ENCODE data around the gene HSD17B11.
A peak's percentile ranks its signal among the peaks of the same experiment; 100 is the strongest.

Gene HSD17B11, protein sequence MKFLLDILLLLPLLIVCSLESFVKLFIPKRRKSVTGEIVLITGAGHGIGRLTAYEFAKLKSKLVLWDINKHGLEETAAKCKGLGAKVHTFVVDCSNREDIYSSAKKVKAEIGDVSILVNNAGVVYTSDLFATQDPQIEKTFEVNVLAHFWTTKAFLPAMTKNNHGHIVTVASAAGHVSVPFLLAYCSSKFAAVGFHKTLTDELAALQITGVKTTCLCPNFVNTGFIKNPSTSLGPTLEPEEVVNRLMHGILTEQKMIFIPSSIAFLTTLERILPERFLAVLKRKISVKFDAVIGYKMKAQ

GRCh38 chr4:87390891-87391575 lies at the start of gene HSD17B11:
Gene HSD17B11 (minus strand): TSS chr4:87391188. CDS start chr4:87391070, 118 bp downstream.
- peak within 1 kb of the TSS; percentile 63 for H3K4me3 ChIP-seq (ENCODE audit: control insufficient read depth, low read depth, low read length)
- peak; percentile 96 for DNase-seq (ENCODE audit: low read depth)
- TF ChIP-seq CTCF (conservative IDR thresholded peaks at IDR 0.05; ENCODE audit: control insufficient read depth, insufficient read depth, low read depth, low read length): peak; percentile 23

DNA sequence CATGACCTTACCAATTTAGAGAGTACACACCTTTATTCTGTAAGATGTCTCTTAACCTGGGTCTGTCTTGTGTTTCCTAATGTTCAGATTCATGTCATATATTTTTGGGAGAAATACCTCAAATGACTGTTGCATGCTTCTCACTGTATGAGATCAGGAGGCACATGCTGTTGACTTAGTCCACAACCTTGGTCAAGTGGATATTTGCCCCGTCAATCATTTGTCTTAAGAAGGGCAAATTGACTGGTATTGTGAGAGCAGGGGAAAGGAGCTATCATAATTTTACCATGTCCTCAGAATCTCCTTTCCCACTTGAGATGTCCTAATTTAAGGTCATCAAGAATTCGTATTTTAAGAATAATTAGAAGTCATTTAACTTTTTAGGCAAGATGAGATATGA lies 42.4 kb upstream of the HSD17B11 start:
- H3K4me3 ChIP-seq (ENCODE audit: control insufficient read depth, low read depth, low read length): no peak overlapping the region
- no peak for TF ChIP-seq CTCF (conservative IDR thresholded peaks at IDR 0.05; ENCODE audit: control insufficient read depth, insufficient read depth, low read depth, low read length)
- no peak for DNase-seq (ENCODE audit: low read depth)

GRCh38 chr4:87430038-87430437 lies 39.0 kb upstream of the HSD17B11 start:
- TF ChIP-seq CTCF (conservative IDR thresholded peaks at IDR 0.05; ENCODE audit: control insufficient read depth, insufficient read depth, low read depth, low read length): no peak
- H3K4me3 ChIP-seq (ENCODE audit: control insufficient read depth, low read depth, low read length): no peak overlapping the region
- no peak for DNase-seq (ENCODE audit: low read depth)

DNA sequence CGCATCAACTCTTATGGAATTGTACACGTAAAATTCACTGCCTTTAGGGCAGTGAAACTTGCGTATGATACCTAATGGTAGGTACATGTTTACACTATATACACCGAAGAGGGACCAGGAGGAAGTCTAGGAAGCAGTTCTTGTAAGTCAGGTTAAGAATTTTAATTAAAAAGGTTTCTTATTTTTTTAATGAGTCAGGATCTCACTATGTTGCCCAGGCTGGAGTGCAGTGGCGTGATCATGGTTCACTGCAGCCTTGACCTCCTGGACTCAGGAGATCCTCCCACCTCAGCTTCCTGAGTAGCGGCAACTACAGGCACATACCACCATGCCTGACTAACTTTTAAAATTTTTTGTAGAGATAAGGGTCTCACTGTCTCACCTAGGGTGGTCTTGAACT lies 38.0 kb upstream of the HSD17B11 start:
- no peak for TF ChIP-seq CTCF (conservative IDR thresholded peaks at IDR 0.05; ENCODE audit: control insufficient read depth, insufficient read depth, low read depth, low read length)
- H3K4me3 ChIP-seq (ENCODE audit: control insufficient read depth, low read depth, low read length): no peak overlapping the region
- no peak for DNase-seq (ENCODE audit: low read depth)

DNA sequence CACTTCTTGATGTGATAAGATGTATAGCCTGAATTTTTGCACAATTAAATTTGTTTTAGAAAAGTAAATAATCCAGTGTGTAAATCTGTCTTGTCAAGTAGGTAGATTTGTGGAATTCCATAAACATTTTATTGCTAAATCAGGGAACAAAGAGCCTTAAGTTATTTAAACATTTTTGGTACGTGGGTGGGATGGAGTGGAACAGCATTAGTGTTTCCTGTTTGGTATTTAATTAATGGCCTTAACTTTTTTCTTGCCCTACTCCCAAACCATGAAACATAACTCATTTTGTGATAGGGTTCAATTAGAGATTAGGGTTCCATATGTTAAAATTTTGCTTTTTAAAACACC lies 36.5 kb upstream of the HSD17B11 start:
- no peak for DNase-seq (ENCODE audit: low read depth)
- H3K4me3 ChIP-seq (ENCODE audit: control insufficient read depth, low read depth, low read length): no peak overlapping the region
- TF ChIP-seq CTCF (conservative IDR thresholded peaks at IDR 0.05; ENCODE audit: control insufficient read depth, insufficient read depth, low read depth, low read length): no peak

- DNase-seq (ENCODE audit: low read depth): no peak
- H3K4me3 ChIP-seq (ENCODE audit: control insufficient read depth, low read depth, low read length): no peak overlapping the region
- TF ChIP-seq CTCF (conservative IDR thresholded peaks at IDR 0.05; ENCODE audit: control insufficient read depth, insufficient read depth, low read depth, low read length): no peak
Measured at GRCh38 chr4:87426865-87427517, 36.0 kb upstream of the HSD17B11 start.

All from fibroblast of mammary gland (primary cell).